PC-3 (cell line): ENCODE measurements around the gene EXD3.
"Not testable (repeated sequence)": the region's sequence is repeated elsewhere in the genome, so short reads cannot be mapped to it uniquely, and the experiment has no call there.

Experiments
- EZH2 ChIP-seq: fragments of 300-600 bp; sonication (generic); IDR thresholded peaks from one replicate; pipeline ENCODE4 v1.6.1; 2017; ENCODE audit warnings: antibody characterized with exemption, mild to moderate bottlenecking, low read length; ENCODE audit not compliant: unreplicated experiment
- EZH2phosphoT487 ChIP-seq: fragments of 300-600 bp; sonication (generic); IDR thresholded peaks from 2 replicates; pipeline ENCODE4 v1.6.1; 2018; ENCODE audit warnings: mild to moderate bottlenecking, antibody characterized with exemption, low read length, borderline replicate concordance
- TF ChIP-seq, protein P1 (sequence below): fragments of 300-600 bp; sonication (generic); conservative IDR thresholded peaks from 2 replicates; pipeline ENCODE4 v1.5.1; 2017; ENCODE audit warnings: antibody characterized with exemption, low read depth, mild to moderate bottlenecking, low read length

GRCh38 chr9:137327641-137328550 is 95.1 kb downstream of the EXD3 start:
- TF ChIP-seq, protein P1, sequence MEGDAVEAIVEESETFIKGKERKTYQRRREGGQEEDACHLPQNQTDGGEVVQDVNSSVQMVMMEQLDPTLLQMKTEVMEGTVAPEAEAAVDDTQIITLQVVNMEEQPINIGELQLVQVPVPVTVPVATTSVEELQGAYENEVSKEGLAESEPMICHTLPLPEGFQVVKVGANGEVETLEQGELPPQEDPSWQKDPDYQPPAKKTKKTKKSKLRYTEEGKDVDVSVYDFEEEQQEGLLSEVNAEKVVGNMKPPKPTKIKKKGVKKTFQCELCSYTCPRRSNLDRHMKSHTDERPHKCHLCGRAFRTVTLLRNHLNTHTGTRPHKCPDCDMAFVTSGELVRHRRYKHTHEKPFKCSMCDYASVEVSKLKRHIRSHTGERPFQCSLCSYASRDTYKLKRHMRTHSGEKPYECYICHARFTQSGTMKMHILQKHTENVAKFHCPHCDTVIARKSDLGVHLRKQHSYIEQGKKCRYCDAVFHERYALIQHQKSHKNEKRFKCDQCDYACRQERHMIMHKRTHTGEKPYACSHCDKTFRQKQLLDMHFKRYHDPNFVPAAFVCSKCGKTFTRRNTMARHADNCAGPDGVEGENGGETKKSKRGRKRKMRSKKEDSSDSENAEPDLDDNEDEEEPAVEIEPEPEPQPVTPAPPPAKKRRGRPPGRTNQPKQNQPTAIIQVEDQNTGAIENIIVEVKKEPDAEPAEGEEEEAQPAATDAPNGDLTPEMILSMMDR, result not testable (repeated sequence)
- TF ChIP-seq EZH2phosphoT487, EZH2: not testable (repeated sequence)
